ENCODE results near the gene KICS2.

- TF ChIP-seq NFYB (IDR thresholded peaks at IDR 0.05; ENCODE audit: extremely low read depth, insufficient read length) (no peak), ZBTB33 (CRISPR knock-in tag; IDR thresholded peaks at IDR 0.05) (no peak), ZNF444 (CRISPR knock-in tag; IDR thresholded peaks at IDR 0.05) (no peak), ARID3A (IDR thresholded peaks at IDR 0.05; ENCODE audit: borderline replicate concordance, low read depth, low read length) (no peak), CEBPZ (IDR thresholded peaks at IDR 0.05; ENCODE audit: borderline replicate concordance, low read depth, low read length) (no peak), CREB3 (tag; conservative IDR thresholded peaks at IDR 0.05; ENCODE audit: low read depth) (no peak), ATF2 (CRISPR knock-in tag; IDR thresholded peaks at IDR 0.05) (no peak), ATF7 (IDR thresholded peaks at IDR 0.05) (no peak), MAZ (CRISPR knock-in tag; conservative IDR thresholded peaks at IDR 0.05 in 1 of 2, IDR thresholded peaks at IDR 0.05 in 1 of 2) (no peak), ZNF316 (IDR thresholded peaks at IDR 0.05) (no peak), GTF3C2 (IDR thresholded peaks at IDR 0.05; ENCODE audit: borderline replicate concordance, extremely low read depth, insufficient read length) (no peak), GABPB1 (CRISPR knock-in tag; IDR thresholded peaks at IDR 0.05) (no peak)
Measured at GRCh38 chr12:64194333-64195149, 27.6 kb downstream of the KICS2 start.

All from K562 (cell line).